NCI-H82 (cell line): ENCODE data around the gene PHF20.
A peak's percentile ranks its signal among the peaks of the same experiment; 100 is the strongest.
"Not testable (repeated sequence)": the region's sequence is repeated elsewhere in the genome, so short reads cannot be mapped to it uniquely, and the experiment has no call there.

Experiments
- DNase-seq: peaks from one replicate; lab custom pipeline; 2025; lab: John Stamatoyannopoulos, UW

PHF20 gene

DNA sequence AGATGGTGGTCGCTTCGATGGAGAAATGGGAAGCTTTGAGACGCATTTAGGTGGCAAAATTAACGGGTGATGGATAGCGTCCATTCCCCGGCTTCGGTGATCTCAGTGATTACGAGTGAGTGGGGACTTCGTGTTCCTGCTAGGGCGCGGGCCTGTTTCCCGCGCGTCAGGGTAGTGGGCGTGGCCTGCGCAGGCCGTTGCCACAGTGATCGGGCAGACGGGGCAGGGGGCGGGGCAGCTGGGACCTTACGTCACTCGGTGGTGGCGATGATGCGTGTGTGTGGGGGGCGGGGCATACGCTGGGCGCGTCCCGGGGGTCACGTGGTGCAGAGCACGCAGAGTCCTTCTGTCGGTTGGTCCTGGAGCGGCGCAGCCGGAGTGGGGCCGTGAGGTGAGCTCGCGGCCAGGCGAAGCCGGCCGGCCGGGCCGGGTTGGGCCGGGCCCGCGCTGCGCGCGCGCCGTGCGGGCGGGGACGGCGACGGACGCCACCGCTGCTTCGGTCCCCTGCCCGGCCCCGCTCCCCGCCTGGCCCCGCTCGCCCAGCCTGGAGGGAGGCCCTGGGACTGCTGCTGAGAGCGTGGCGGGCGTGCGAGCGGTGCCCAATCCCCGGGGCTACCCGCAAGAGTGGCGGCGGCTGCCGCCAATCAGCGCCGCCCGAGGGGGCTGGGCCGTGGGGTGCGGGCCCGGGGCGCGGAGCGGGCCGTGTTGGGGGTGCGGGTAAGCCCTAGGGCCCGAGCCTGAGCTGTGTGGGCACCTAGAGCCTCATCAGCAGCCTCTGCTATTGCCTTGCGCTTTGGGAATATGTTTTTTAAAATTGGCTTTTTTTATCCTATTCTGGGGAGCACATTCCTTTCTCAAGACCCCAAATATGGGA is at the start of gene PHF20:
TSS of gene PHF20 (plus strand) at position 327 of the 874 bp plus-strand sequence. CDS start 29,508 bp downstream, outside the sequence.
- peak; percentile 98 for DNase-seq

DNA sequence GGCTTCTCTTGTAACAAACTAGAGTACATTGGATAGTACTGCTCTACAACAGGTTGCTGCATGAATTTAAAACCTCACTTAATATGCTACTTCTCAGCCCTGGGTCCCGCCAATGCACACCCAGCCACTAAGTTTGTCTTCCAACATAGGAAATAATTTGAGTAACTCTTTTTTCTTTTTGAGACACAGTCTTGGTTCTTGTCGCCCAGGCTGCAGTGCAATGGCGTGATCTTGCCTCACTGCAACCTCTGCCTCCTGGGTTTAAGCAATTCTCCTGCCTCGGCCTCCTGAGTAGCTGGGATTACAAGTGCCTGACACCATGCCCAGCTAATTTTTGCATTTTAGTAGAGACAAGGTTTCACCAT is 48.6 kb upstream of the PHF20 start:
- DNase-seq: not testable (repeated sequence)

DNA sequence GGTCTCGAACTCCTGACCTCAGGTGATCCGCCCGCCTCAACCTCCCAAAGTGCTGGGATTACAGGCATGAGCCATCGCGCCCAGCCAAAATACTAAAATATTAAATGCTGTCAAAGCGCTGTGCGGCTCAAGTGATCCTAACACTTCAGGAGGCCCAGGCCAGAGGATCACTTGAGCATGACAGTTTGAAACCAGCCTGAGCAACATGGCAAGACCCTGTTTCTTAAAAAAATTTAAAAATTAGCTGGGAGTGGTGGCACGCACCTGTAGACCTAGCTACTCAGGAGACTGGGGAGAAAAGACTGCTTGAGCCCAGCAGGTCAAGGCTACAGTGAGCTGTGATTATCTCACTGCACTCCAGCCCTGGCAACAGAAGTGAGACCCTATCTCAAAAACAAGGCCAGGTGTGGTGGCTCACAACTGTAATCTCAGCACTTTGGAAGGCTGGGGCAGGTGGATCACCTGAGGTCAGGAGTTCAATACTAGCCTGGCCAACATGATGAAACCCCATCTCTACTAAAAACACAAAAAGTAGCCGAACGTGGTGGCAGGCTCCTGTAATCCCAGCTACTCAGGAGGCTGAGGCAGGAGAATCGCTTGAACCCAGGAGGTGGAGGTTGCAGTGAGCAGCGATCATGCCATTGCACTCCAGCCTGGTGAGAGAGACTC is 48.0 kb upstream of the PHF20 start:
- not testable (repeated sequence) for DNase-seq

DNA sequence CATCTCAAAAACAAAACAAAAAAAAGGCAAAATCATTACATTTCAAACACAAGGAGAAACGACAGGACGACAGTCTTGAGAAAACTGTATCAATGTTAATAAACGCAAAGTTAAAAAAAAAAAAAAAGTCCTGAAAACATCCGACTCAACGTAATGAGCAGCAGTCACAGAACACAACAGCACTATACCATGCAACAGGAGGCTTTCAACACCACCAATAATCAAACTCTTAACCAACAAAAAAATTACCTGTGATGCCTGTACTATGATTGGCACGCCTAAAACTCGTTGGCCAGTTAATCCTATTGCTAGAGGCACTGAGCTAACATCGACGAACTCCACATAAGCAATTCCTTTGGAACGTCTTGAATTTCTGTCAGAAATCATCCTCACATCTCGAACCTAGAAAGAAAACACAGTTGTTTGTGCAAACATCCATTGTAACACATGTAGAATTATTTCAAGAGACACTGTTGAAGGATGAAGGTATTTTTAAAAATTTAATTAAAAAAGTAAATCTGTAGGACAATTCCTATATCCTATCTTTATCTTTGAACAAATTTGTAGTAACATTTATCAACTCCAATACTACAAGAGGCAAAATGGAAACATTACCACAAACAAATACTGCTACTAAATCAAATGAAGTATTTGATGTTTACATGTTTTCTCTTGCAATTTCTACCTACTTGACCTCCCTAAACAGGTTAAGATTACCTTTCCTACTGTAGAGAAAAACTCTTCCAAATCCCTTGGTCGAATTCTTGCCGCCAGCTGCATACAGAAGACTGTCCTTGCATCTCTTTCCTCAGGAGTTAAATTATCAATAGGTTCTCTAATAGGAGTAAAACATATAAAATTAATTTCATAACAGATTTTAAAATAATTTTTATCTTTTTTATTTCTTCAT is 47.2 kb upstream of the PHF20 start:
- no peak for DNase-seq

DNA sequence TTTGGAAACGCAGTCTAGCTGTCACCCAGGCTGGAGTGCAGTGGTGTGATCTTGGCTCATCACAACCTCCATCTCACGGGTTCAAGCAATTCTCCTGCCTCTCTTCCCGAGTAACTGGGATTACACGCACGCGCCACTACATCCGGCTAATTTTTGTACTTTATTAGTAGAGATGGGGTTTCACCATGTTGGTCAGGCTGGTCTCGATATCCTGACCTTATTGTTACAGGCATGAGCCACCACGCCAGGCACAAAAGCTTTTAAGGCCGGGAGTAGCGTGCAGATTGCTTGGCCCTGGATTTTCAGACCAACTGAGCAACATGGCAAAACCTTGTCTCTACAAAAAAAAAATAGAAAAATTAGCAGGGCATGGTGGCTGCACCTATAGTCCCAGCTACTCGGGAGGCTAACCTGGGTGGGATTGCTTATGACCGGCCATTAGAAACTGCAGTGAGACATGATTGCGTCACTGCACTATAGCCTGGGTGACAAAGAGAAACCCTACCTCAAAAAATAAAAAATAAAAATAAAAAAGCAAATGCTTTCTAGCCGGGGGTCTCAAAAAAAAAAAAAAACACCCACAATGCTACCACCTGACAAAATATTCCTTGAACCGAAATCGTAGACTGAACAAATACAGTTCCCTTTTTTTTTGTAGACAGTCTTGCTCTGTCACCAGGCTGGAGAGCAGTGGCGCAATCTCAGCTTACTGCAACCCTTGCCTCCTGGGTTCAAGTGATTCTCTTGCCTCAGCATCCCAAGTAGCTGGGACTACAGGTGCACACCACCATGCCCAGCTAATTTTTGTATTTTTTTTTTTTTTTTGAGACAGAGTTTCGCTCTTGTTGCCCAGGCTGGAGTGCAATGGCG is 44.7 kb upstream of the PHF20 start:
- no peak for DNase-seq

DNA sequence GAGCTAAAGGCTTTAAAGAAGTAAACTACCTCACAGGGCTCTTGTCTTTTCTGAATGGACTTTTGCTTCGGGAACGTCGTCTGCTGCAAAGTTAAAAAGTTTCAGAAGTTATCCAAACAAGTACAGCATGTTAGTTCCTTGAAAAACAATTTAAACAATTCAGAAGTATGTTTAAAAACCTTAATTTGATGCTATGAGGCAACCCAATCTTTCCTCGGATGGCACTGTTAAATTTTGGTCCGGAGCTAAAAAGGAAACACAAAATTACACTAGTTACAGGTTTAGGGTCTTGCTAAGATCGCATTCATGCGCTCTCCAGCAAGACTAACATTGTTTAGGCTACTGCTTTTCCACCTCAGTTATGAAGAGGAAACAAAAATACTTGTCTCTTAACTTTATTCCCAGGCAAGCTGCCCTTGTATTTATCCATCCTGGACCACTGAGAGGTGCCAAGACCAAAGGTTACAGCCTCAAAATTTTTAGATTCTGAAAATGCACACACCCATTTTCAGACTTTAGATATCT is 42.5 kb upstream of the PHF20 start:
- no peak for DNase-seq

DNA sequence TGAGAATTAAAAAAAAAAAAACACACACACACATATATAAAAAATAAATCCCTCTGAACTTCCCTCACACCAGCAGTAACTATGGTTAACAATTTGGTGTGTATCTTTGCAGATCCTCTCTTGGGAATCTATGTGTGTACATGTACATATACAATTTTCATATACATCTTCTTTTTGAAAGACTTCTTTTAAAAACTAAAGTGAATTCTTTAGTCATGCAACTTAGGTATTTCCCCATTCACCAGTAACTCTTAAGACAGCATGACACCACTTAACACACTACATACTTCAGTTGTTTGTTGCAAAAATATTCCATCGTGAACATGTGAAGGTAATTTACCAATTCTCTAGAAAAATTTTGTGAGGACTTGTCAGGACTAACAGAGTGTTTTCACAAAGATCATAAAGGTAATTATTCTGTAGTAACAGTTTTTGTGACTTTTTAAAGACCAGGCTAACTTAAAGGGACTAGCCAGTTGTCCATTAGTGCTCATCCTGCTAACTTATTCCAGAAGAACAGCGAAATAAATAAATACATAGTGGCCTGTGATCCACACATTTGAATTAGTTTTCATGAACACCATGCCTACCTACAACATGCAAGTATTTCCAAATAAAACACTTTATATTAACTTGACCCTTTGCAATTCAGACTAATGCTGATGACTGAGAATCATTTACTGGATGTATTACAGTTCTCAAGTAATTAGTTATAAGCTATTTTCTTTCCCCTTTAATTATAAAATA is 41.8 kb upstream of the PHF20 start:
- DNase-seq: no peak

DNA sequence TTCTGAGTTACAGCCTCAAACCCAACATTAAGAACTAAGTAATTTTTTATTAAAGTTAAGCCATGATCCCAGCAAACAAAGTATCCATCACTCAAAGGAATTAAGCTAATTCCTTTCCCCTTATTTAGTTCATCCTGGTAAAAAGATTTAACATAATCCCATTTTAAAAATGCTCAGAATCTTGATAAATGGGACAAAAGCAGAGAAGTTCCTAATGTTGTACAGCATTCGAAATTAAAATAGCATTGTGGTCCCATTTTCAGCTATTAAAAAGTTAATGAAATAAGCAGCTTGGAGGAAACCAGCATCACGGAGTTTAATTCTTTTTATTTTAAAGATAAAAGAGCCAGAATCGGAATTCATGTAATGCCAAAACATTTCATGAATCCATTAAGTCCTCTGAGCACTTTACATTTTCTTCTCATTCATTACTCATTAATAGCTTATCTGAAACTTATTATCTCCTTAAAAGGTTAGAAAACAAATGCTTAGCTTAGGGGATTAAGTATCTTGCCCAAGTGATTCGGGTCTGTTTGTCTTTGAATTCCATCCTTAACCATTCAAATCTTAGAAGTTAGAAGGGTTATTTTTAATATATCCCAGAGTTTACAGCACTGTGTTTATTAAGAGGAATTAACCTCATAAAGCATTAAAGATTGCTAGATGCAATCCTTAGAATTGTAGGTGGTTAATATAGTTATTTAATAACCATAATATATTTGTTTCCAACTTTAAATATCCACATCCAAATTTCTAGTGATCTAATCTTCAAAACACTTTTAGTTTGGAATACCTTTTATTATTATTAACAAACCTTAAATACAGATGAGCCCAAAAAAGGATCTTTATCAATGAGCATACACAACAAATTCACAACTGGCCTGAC is 41.0 kb upstream of the PHF20 start:
- DNase-seq: peak; percentile 56

DNA sequence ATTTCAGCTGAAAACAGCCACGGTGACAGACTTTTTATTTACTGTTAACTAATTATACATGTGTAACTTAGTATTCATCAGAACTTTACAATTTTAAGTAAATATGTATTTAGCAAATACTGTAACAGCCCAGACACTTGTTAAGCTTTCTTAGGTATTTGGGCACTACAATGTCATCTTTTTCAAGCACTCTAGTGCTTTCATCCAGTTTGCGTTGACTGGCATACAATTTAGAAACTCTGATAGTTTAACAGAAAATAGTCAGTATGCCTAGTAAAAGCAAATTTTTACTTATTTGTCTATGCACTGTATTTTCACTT is 40.4 kb upstream of the PHF20 start:
- DNase-seq: no peak

DNA sequence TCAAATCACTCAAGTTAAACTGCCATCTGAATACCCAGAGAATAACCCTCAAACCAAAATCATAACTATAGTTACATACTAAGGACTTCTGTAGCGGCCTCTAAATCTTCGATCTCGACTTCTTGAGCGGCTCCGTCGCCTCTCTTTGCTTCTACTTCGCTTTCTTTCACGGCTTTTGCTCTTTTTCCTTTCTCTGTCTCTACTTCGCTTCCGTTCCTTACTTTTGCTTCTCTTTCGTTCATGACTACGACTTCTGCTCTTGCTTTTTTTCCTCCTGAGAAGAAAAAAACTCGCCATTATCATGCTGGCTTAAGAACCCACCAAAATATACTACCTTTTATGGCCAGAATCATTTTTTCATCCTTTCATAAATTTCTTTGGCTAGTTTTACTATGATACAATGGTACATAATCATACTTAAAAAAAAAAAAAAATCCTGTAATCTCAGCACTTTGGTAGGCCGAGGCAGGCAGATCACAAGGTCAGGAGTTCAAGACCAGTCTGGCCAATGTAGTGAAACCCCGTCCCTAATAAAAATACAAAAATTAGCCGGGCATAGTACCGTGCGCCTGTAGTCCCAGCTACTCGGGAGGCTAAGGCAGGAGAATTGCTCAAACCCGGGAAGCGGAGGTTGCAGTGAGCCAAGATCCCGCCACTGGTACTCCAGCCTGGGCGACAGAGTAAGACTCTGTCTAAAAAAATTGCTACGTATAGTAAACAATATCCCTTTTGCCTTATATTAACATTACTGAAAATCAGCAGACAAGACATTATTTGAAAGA is 39.8 kb upstream of the PHF20 start:
- DNase-seq: no peak

DNA sequence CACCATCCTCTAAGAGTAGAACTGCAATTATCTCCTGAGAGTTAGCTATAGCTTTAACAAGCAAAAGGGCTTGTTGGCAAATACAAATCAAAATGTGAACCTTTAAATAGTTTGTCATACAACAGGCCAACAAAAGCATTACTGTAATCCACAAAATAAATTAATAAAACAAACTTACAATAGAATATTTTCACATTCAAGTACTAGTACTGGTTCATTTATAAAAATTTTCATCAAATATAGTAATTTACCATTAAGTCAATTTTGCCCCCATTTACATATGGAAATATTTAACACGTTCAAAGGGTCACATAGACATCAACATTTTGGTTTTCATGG is 39.2 kb upstream of the PHF20 start:
- DNase-seq: no peak

DNA sequence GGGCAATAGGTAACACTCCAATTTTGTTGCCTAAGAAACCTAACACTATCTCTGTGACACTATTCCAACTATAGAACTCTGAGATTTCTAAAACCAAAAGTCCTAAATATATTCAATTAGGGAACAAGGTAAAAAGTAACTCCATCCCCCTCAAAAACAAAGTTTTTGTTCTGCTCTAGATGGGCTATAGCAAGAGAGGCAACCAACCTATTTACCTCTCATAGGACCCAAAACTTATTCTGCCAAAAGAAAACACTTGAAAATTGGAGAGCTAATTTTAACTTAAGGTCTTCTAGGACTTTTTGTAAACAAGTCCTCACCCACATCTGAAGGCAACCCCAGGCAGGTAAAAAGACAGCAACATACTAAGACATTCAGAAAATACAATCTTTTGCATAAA is 37.4 kb upstream of the PHF20 start:
- no peak for DNase-seq

DNA sequence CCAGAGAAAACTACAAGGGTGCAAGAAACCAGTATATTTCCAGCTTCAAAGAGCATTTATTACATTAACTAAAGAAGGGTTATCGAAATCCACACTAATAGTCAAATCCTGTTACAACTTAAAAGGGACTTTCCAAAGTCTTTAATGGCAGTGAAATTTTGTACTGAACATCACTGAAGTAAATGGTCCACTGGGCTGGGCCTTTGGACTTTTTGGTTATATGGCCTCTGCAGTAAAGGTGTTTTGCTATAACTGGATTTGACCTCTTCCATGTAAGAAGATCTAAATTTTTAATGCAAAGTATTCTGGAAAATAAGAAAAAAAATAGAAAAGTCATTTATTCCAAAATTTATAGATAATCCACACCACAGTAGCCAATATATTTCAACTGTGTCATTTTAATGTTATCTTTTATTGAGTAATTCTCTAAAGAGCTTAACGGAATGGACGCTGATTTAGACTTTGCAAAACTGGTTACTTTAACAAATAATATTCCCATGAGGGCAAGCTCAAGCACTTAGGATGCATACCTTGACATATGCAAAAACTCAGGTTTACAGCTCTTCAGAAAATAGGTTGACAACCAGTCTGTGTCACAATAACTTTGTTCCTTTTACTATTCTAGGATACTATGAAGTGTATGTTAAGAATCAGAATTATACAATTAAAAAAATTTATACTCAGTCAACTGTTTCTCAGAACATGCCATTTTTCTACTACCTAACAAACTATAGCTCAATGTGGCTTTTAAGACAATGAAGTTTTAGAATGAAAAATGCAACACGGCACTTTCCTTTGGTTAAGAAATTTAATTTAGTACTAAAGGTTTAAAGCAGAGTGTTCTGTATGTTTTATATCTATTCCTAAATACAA is 36.8 kb upstream of the PHF20 start:
- DNase-seq: no peak

DNA sequence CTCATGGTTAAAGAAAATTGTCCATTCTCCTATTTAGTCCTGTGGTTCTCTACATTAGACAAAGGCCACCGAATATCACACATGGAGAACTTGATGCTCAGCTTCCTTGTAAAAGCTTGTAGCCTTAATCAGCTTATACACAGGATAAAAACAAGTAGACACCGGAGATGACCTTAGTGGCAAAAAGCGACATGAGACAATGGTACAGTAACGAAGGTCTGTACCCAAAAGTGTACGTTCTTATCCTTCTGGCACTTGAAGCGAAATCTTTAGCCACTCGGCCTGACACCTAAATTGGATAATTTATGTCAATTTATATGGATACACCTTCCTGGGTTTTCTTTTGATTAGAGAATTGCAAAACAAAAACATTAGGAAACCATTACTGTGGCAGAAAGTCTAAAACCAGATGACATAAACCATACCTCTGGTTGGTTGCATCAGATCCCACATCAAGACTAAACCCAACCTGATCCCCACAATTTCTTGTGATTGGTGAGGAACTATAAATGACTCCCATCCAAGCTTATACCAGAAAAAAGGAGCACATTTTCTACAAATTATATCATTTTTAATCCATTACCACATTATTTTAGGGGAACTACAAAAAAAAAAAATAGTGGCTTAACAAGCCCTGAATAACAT is 35.9 kb upstream of the PHF20 start:
- peak; percentile 83 for DNase-seq

DNA sequence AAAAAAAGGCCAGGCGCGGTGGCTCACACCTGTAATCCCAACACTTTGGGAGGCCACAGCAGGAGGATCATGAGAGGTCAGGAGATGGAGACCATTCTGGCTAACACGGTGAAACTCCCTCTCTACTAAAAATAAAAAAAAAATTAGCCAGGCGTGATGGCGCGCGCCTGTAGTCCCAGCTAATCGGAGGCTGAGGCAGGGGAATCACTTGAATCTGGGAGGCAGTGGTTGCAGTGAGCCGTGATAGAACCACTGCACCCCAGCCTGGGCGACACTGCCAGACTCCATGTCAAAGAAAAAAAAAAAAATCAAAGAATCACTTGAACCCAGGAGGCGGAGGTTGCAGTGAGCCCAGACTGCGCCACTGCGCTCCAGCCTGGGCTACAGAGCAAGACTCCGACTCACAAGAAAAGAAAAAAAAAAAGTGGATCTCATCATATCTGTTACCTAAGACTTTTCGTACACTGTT is 33.9 kb upstream of the PHF20 start:
- no peak for DNase-seq

DNA sequence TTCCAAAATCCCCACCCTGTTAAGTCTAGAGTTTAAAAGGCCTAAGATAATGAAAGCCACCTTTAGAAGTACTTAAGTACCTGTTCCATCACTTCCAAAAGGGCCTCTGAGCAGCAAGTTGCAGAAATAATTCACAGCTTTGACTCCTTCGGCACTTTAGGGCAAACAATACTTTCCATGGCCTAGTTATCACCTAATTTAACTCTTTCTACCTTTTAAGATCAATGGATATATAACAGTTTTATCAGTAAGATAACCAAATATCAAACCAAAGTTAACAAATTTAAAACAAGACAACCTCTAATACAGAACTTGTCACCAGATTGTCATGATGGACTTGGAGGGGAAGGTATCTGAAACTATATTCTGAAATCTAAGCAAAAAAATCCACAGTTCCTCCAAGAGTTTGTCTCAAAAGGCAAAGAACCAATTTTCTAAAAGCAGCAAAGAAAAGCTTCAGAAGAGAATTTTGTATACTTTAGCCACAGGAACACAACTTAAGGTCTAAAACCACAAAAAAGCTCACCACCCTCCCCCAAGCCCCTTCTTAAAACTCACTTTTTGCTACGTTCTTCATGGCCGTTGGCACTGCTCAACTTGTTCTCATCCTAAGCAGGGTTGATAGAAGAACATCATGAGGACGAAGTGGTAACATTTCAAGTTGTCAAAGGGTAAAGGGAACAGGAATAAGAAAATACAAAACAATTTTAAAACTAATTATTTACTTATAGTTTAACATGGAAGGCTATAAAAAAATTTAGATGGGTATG is 33.2 kb upstream of the PHF20 start:
- no peak for DNase-seq
